ENCODE results near the gene PCBP3.

PCBP3 gene

GRCh38 chr21:45765375-45765774 lies 121.8 kb downstream of the PCBP3 start:
- no peak for TF ChIP-seq CTCF (IDR thresholded peaks at IDR 0.05; ENCODE audit: low read depth, low read length, missing control alignments)
- no peak for DNase-seq (ENCODE audit: extremely low read depth, low read depth)
- H3K4me3 ChIP-seq (replicated peaks; ENCODE audit: low read depth, low read length): no peak overlapping the region

- DNase-seq (ENCODE audit: extremely low read depth, low read depth): no peak
- TF ChIP-seq CTCF (IDR thresholded peaks at IDR 0.05; ENCODE audit: low read depth, low read length, missing control alignments): no peak
- H3K4me3 ChIP-seq (replicated peaks; ENCODE audit: low read depth, low read length): no peak overlapping the region
These were observed 122.5 kb downstream of the PCBP3 start for GRCh38 chr21:45766055-45766454.

GRCh38 chr21:45766501-45766900 lies 123.0 kb downstream of the PCBP3 start:
- H3K4me3 ChIP-seq (replicated peaks; ENCODE audit: low read depth, low read length): no peak overlapping the region
- no peak for DNase-seq (ENCODE audit: extremely low read depth, low read depth)
- no peak for TF ChIP-seq CTCF (IDR thresholded peaks at IDR 0.05; ENCODE audit: low read depth, low read length, missing control alignments)

GRCh38 chr21:45767071-45768006 lies 123.8 kb downstream of the PCBP3 start:
- no peak for DNase-seq (ENCODE audit: extremely low read depth, low read depth)
- H3K4me3 ChIP-seq (replicated peaks; ENCODE audit: low read depth, low read length): no peak overlapping the region
- TF ChIP-seq CTCF (IDR thresholded peaks at IDR 0.05; ENCODE audit: low read depth, low read length, missing control alignments): no peak

GRCh38 chr21:45768011-45768739 lies 124.7 kb downstream of the PCBP3 start:
- no peak for DNase-seq (ENCODE audit: extremely low read depth, low read depth)
- no peak for TF ChIP-seq CTCF (IDR thresholded peaks at IDR 0.05; ENCODE audit: low read depth, low read length, missing control alignments)
- H3K4me3 ChIP-seq (replicated peaks; ENCODE audit: low read depth, low read length): no peak overlapping the region

GRCh38 chr21:45768740-45769048 lies 125.2 kb downstream of the PCBP3 start:
- H3K4me3 ChIP-seq (replicated peaks; ENCODE audit: low read depth, low read length): no peak overlapping the region
- TF ChIP-seq CTCF (IDR thresholded peaks at IDR 0.05; ENCODE audit: low read depth, low read length, missing control alignments): no peak
- DNase-seq (ENCODE audit: extremely low read depth, low read depth): no peak

All from HFF-Myc (cell line).